HEK293 (cell line): ENCODE data around the gene STK10.
A peak's percentile ranks its signal among the peaks of the same experiment; 100 is the strongest.

Source experiments
- CTCF ChIA-PET: fragments of 350-600 bp; formaldehyde crosslinking; extraction: SDS; loops from one replicate; lab custom pipeline; 2021; ENCODE audit warnings: antibody characterized with exemption; lab: Yijun Ruan, JAX
- POLR2A ChIA-PET: fragments of 300-600 bp; formaldehyde crosslinking; extraction: SDS; loops from one replicate; lab custom pipeline; 2020; ENCODE audit warnings: antibody characterized with exemption, inconsistent platforms; lab: Yijun Ruan, JAX
- H3K27ac ChIP-seq: fragments of 200-500 bp; sonication (Bioruptor generic); 2 replicates; pipeline ENCODE4 v1.5.1; 2014; ENCODE audit warnings: low read depth, low read length, control low read depth, inconsistent platforms; ENCODE audit errors: extremely low read depth
- H3K36me3 ChIP-seq, 2 experiments: fragments of 200-500 bp in 1 of 2; sonication (Bioruptor generic) in 1 of 2; 1 replicate in 1 of 2; 2 replicates in 1 of 2; pipeline ENCODE4 v1.5.1; 2014 to 2017; ENCODE audit warnings: inconsistent platforms in 2 of 2, low read length in 2 of 2; ENCODE audit not compliant: control insufficient read depth in 2 of 2, insufficient read depth in 1 of 2
- H3K4me1 ChIP-seq: fragments of 200-500 bp; sonication (Bioruptor generic); 2 replicates; pipeline ENCODE4 v1.5.1; 2014; ENCODE audit warnings: mild to moderate bottlenecking, low read length, inconsistent platforms; ENCODE audit not compliant: control insufficient read depth, insufficient read depth
- H3K4me3 ChIP-seq: 2 replicates; pipeline ENCODE4 v1.5.1; 2011; ENCODE audit warnings: low read depth, mild to moderate bottlenecking, control low read depth, low read length, moderate library complexity
- H3K9me3 ChIP-seq: fragments of 200-500 bp; sonication (Bioruptor generic); 2 replicates; pipeline ENCODE4 v1.5.1; 2014; ENCODE audit warnings: low read depth, low read length, inconsistent platforms; ENCODE audit not compliant: control insufficient read depth, insufficient read depth
- ATF2 ChIP-seq: fragments of 450-650 bp; formaldehyde crosslinking; IDR thresholded peaks from 2 replicates; pipeline ENCODE4 v1.5.1; 2016; ENCODE audit warnings: missing biosample characterization, missing genetic modification characterization, low read depth
- HIC1 ChIP-seq: fragments of 450-650 bp; formaldehyde crosslinking; IDR thresholded peaks from 2 replicates; pipeline ENCODE4 v1.5.1; 2016; ENCODE audit warnings: missing biosample characterization, missing genetic modification characterization
- SCRT2 ChIP-seq: fragments of 450-650 bp; formaldehyde crosslinking; IDR thresholded peaks from 2 replicates; pipeline ENCODE4 v1.5.1; 2016; ENCODE audit warnings: missing biosample characterization, missing genetic modification characterization
- WT1 ChIP-seq: fragments of 450-650 bp; formaldehyde crosslinking; IDR thresholded peaks from 2 replicates; pipeline ENCODE4 v1.5.1; 2016; ENCODE audit warnings: missing biosample characterization, missing genetic modification characterization
- YY1 ChIP-seq: fragments of 450-650 bp; formaldehyde crosslinking; IDR thresholded peaks from 2 replicates; pipeline ENCODE4 v1.5.1; 2018; ENCODE audit warnings: missing biosample characterization, missing genetic modification characterization
- ZBTB11 ChIP-seq: fragments of 450-650 bp; formaldehyde crosslinking; conservative IDR thresholded peaks from 2 replicates; pipeline ENCODE4 v1.5.1; 2016; ENCODE audit warnings: low read depth, missing biosample characterization, missing genetic modification characterization
- ZBTB44 ChIP-seq: fragments of 450-650 bp; IDR thresholded peaks from 2 replicates; pipeline ENCODE4 v1.5.1; 2018; ENCODE audit warnings: missing biosample characterization, mild to moderate bottlenecking, missing genetic modification characterization
- ZNF138 ChIP-seq: fragments of 450-650 bp; formaldehyde crosslinking; IDR thresholded peaks from 2 replicates; pipeline ENCODE4 v1.5.1; 2016; ENCODE audit warnings: missing biosample characterization, missing genetic modification characterization, borderline replicate concordance
- ZNF175 ChIP-seq: fragments of 450-650 bp; formaldehyde crosslinking; IDR thresholded peaks from 2 replicates; pipeline ENCODE4 v1.5.1; 2016; ENCODE audit warnings: missing biosample characterization, missing genetic modification characterization
- ZNF292 ChIP-seq: fragments of 450-650 bp; formaldehyde crosslinking; IDR thresholded peaks from 2 replicates; pipeline ENCODE4 v1.5.1; 2016; ENCODE audit warnings: low read depth, missing biosample characterization, missing genetic modification characterization, borderline replicate concordance
- ZNF354C ChIP-seq: fragments of 450-650 bp; formaldehyde crosslinking; IDR thresholded peaks from 2 replicates; pipeline ENCODE4 v1.5.1; 2016; ENCODE audit warnings: missing biosample characterization, missing genetic modification characterization, low read depth, borderline replicate concordance
- ZNF426 ChIP-seq: fragments of 450-650 bp; formaldehyde crosslinking; IDR thresholded peaks from 2 replicates; pipeline ENCODE4 v1.5.1; 2017; ENCODE audit warnings: missing biosample characterization, missing genetic modification characterization, mild to moderate bottlenecking, inconsistent platforms, moderate library complexity
- ZNF473 ChIP-seq: fragments of 450-650 bp; formaldehyde crosslinking; IDR thresholded peaks from 2 replicates; pipeline ENCODE4 v1.5.1; 2017; ENCODE audit warnings: missing biosample characterization, missing genetic modification characterization
- ZNF571 ChIP-seq: fragments of 450-650 bp; formaldehyde crosslinking; IDR thresholded peaks from 2 replicates; pipeline ENCODE4 v1.5.0; 2017; ENCODE audit warnings: missing biosample characterization, missing genetic modification characterization
- ZNF585B ChIP-seq: fragments of 450-650 bp; formaldehyde crosslinking; IDR thresholded peaks from 2 replicates; pipeline ENCODE4 v1.5.1; 2016; ENCODE audit warnings: missing biosample characterization, missing genetic modification characterization
- ZNF623 ChIP-seq: fragments of 450-650 bp; formaldehyde crosslinking; IDR thresholded peaks from 2 replicates; pipeline ENCODE4 v1.5.1; 2016; ENCODE audit warnings: missing biosample characterization, missing genetic modification characterization
- ZNF626 ChIP-seq: fragments of 450-650 bp; sonication (Bioruptor Pico); formaldehyde crosslinking; IDR thresholded peaks from 2 replicates; pipeline ENCODE4 v1.5.1; 2018; ENCODE audit warnings: missing biosample characterization, missing genetic modification characterization, inconsistent platforms

STK10 gene

GRCh38 chr5:172140866-172141265, 47.2 kb downstream of the STK10 start:
- POLR2A ChIA-PET, result no interaction called here
- H3K27ac ChIP-seq, result no peak overlapping the region
- CTCF ChIA-PET, result interaction anchor here (0.6 to 1.0 kb wide), 2 partner anchors 33 to 229 kb away, joined by 3 read pairs; no protein-coding TSS in a partner anchor
- H3K4me3 ChIP-seq, result no peak overlapping the region
- H3K9me3 ChIP-seq, result no peaks in the 10 kb centered on the region
- TF ChIP-seq WT1 (tag by site-specific recombination), result no peak
- TF ChIP-seq ZNF292, result no peak
- peaks cover 5% of the 10 kb centered on the region; the same call in 1 of the 2 replicates for H3K4me1 ChIP-seq
- no peaks in the 10 kb centered on the region for H3K36me3 ChIP-seq

GRCh38 chr5:172140120-172140519, 47.9 kb downstream of the STK10 start:
- Histone ChIP-seq H3K4me1 (peaks cover 5% of the 10 kb centered on the region; the same call in 1 of the 2 replicates), H3K36me3 (no peaks in the 10 kb centered on the region), H3K9me3 (no peaks in the 10 kb centered on the region), H3K4me3 (no peak overlapping the region), H3K27ac (no peak overlapping the region)
- ChIA-PET CTCF (interaction anchor here (0.6 kb wide), 1 partner anchor 17 kb away, joined by 3 read pairs; no protein-coding TSS in a partner anchor), POLR2A (interaction anchor here (1.5 kb wide), 1 partner anchor 16 kb away, joined by 6 read pairs; no protein-coding TSS in a partner anchor)
- no peak for TF ChIP-seq ZNF571 (tag by site-specific recombination)
- TF ChIP-seq SCRT2 (tag by site-specific recombination), result peak; percentile 21; the same call in 1 of the 2 replicates

GRCh38 chr5:172137046-172137445, 51.0 kb downstream of the STK10 start:
- peaks cover 5% of the 10 kb centered on the region; the same call in 1 of the 2 replicates for H3K4me1 ChIP-seq

GRCh38 chr5:172133359-172134029, 54.5 kb downstream of the STK10 start:
- H3K4me3 ChIP-seq, result no peak overlapping the region
- H3K9me3 ChIP-seq, result no peaks in the 10 kb centered on the region
- no peak overlapping the region for H3K27ac ChIP-seq
- CTCF ChIA-PET, result interaction anchor here (1.3 kb wide), 1 partner anchor 10 kb away, joined by 3 read pairs; no protein-coding TSS in a partner anchor
- POLR2A ChIA-PET, result no interaction called here
- no peaks in the 10 kb centered on the region for H3K4me1 ChIP-seq
- no peaks in the 10 kb centered on the region for H3K36me3 ChIP-seq
- TF ChIP-seq YY1, result no peak
- no peak for TF ChIP-seq ZBTB11 (tag by site-specific recombination)
- TF ChIP-seq ZNF626 (tag by site-specific recombination), result no peak
- no peak for TF ChIP-seq HIC1 (tag by site-specific recombination)
- TF ChIP-seq ATF2 (tag by site-specific recombination), result no peak
- no peak for TF ChIP-seq ZNF354C (tag by site-specific recombination)
- TF ChIP-seq ZNF585B, result no peak

More at GRCh38 chr5:172137046-172137445, 51.0 kb downstream of the STK10 start:
- Histone ChIP-seq H3K9me3 (no peaks in the 10 kb centered on the region), H3K27ac (no peak overlapping the region), H3K4me3 (no peak overlapping the region), H3K36me3 (no peaks in the 10 kb centered on the region)
- TF ChIP-seq ZNF426 (tag by site-specific recombination) (no peak), ZNF138 (tag by site-specific recombination) (no peak), ZNF623 (tag by site-specific recombination) (no peak), ZNF175 (tag by site-specific recombination) (no peak), ZNF473 (tag by site-specific recombination) (no peak), ZNF354C (tag by site-specific recombination) (no peak), ZBTB44 (no peak)
- POLR2A ChIA-PET, result no interaction called here
- CTCF ChIA-PET, result no interaction called here
